ENCODE measurements around the gene SYCE3.

Gene SYCE3

GRCh38 chr22:50585238-50585637, 22.5 kb upstream of the SYCE3 start:
- H3K4me3 ChIP-seq (ENCODE audit: low read length) = no peak overlapping the region
- no peak for TF ChIP-seq ZNF274 (IDR thresholded peaks at IDR 0.05; ENCODE audit: low read depth, low read length)

GRCh38 chr22:50584106-50585096, 21.7 kb upstream of the SYCE3 start:
- no peak overlapping the region; the same call in 1 of the 2 replicates for H3K4me3 ChIP-seq (ENCODE audit: low read length)

GRCh38 chr22:50583294-50583861, 20.7 kb upstream of the SYCE3 start:
- H3K4me3 ChIP-seq (ENCODE audit: low read length) = peak overlapping the region; percentile 71
- TF ChIP-seq ZNF274 (IDR thresholded peaks at IDR 0.05; ENCODE audit: low read depth, low read length) = no peak

More at GRCh38 chr22:50584106-50585096, 21.7 kb upstream of the SYCE3 start:
- TF ChIP-seq ZNF274 (IDR thresholded peaks at IDR 0.05; ENCODE audit: low read depth, low read length) = no peak

GRCh38 chr22:50582493-50583293, 20.0 kb upstream of the SYCE3 start, which contains the start of gene CHKB:
Gene CHKB (minus strand): TSS chr22:50582849. CDS start chr22:50582781, 68 bp downstream.
- peak within 1 kb of the TSS; percentile 85 for H3K4me3 ChIP-seq (ENCODE audit: low read length)
- no peak for TF ChIP-seq ZNF274 (IDR thresholded peaks at IDR 0.05; ENCODE audit: low read depth, low read length)

GRCh38 chr22:50581950-50582492, 19.3 kb upstream of the SYCE3 start:
- no peak for TF ChIP-seq ZNF274 (IDR thresholded peaks at IDR 0.05; ENCODE audit: low read depth, low read length)
- H3K4me3 ChIP-seq (ENCODE audit: low read length) = peak overlapping the region; percentile 85

- H3K4me3 ChIP-seq (ENCODE audit: low read length) = peak overlapping the region; percentile 85
- TF ChIP-seq ZNF274 (IDR thresholded peaks at IDR 0.05; ENCODE audit: low read depth, low read length) = no peak
These were observed 18.6 kb upstream of the SYCE3 start for GRCh38 chr22:50581031-50581949.

- TF ChIP-seq ZNF274 (IDR thresholded peaks at IDR 0.05; ENCODE audit: low read depth, low read length) = no peak
- no peak overlapping the region for H3K4me3 ChIP-seq (ENCODE audit: low read length)
These were observed 17.0 kb upstream of the SYCE3 start for GRCh38 chr22:50579752-50580151.

- TF ChIP-seq ZNF274 (IDR thresholded peaks at IDR 0.05; ENCODE audit: low read depth, low read length) = no peak
- H3K4me3 ChIP-seq (ENCODE audit: low read length) = no peak overlapping the region
These were observed 16.1 kb upstream of the SYCE3 start for GRCh38 chr22:50578776-50579310.

- H3K4me3 ChIP-seq (ENCODE audit: low read length) = no peak within 1 kb of the TSS
- no peak for TF ChIP-seq ZNF274 (IDR thresholded peaks at IDR 0.05; ENCODE audit: low read depth, low read length)
These were observed 15.5 kb upstream of the SYCE3 start, which contains the start of gene CPT1B for GRCh38 chr22:50577987-50578775. Gene CPT1B (minus strand): TSS chr22:50578427. CDS start chr22:50577915, 512 bp downstream.

GRCh38 chr22:50577697-50577986, 14.9 kb upstream of the SYCE3 start:
- no peak overlapping the region for H3K4me3 ChIP-seq (ENCODE audit: low read length)

GRCh38 chr22:50576806-50577696, 14.3 kb upstream of the SYCE3 start:
- no peak for TF ChIP-seq ZNF274 (IDR thresholded peaks at IDR 0.05; ENCODE audit: low read depth, low read length)
- no peak overlapping the region for H3K4me3 ChIP-seq (ENCODE audit: low read length)

More at GRCh38 chr22:50577697-50577986, 14.9 kb upstream of the SYCE3 start:
- no peak for TF ChIP-seq ZNF274 (IDR thresholded peaks at IDR 0.05; ENCODE audit: low read depth, low read length)

All from GM08714 (cell line).